GM21390 (cell line): ENCODE measurements around the gene BABAM2.
"Not testable (repeated sequence)": the region's sequence is repeated elsewhere in the genome, so short reads cannot be mapped to it uniquely, and the experiment has no call there.

Experiments
- ATAC-seq: cut with Tn5 transposase; IDR thresholded peaks from one replicate; pipeline ENCODE4 v1.9.1; 2021; ENCODE audit not compliant: unreplicated experiment

Gene BABAM2

DNA sequence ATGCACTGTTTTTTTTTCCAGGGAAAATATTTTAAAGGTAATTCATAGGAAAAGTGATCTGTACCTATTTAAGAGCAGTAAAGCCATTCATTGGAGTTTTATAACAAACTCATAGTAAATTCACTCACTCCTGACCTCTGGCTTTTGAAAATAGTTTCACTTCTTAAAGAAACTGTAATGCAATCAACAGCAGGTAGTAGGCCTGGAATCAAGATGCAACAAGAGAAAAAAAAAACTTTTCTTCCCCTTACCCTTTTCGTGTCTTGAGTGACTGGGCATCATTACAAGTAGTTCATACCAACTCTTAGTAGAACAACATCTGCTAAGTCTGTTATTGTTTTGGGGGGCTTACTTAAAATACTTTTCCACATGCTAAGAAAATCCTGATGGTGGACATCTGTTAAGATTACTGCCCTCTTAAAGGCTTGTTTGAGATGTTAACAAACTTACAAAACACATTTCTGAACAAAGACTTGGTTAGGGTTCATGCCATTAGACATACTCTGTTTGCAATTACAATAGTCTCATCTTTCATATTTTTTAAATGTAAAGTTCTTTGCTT, 338.0 kb downstream of the BABAM2 start:
- ATAC-seq: no peak

DNA sequence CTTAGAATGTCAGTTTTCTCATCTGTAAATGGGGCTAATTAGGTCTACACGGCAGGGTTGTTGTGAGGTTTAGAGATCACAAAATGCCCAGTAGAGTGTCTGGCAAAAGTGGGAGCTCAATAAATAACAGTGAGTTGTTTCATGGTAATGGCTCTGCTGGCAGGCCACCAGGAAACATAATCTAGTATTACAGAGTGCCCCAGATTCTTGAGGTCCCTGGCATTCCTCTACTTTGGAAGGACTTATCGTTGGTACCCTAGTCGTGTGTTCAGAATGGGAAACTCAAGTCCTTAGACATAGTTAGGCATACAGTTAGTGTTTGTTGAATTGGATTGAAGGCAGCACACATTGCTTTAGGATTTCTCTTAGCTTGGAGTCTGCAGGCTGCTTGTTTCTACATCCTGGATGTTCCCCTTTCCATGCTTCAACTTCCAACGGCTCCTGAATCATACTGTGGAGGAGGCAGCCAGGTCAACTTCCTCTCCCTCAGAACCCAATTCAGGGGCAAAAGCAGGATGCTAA, 340.6 kb downstream of the BABAM2 start:
- ATAC-seq: no peak

DNA sequence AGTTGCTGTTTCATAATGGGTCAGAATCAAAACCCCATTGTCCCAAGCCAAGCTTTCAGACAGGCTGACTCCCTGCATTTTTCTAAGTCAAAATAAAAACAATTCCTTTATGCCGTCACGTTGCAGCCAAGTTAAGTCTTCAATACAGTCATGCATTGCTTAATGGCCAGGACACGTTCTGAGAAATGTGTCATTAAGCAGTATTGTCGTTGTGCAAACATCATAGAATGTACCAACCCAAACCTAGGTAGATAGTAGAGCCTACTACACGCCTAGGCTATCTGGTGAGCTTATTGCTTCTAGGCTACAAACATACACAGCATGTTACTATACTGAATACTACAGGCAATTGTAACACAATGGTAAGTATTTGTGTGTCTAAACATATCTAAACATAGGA, 341.8 kb downstream of the BABAM2 start:
- no peak for ATAC-seq

DNA sequence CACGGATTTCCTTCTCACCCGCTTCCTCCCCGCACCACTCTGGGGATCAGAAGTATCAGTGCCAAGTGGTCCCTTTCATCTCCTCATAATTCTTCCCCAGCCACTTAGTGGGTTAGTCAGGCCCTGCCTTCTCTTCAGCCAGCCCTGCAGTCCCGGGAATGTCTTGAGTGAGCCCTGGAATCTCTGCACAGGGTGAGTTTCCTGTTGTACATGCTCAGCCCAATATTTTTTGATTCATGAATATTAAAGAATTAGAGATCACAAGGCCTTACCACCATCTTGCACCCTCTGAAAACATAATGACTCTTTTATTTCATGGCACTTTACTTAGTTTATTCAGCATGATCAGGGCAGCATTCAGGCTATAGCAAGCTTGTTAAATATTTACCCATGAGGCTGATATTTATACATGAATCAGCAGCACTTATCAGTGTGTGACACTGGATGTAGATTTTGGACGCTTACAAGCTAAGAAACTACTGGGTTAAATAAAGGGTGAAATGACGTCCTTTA, 342.7 kb downstream of the BABAM2 start:
- ATAC-seq: no peak

DNA sequence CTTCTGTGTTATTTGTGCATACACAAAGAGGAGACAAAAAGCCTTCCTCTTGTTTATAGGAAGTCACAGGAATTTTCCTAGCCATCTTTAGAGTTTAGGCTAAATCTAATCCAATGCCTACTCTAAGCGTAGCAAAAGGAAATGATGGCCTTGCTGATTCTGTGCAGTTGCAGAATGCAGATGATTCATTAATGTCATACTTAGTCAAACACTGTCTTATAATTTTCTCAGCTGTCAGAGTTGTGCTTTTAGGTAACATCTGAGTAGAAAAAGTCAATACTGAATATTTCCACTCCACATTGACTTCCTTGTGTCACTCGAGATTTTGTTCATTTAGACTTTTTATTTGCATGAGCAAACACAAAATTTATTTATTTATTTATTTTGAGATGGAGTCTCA, 344.3 kb downstream of the BABAM2 start:
- no peak for ATAC-seq

DNA sequence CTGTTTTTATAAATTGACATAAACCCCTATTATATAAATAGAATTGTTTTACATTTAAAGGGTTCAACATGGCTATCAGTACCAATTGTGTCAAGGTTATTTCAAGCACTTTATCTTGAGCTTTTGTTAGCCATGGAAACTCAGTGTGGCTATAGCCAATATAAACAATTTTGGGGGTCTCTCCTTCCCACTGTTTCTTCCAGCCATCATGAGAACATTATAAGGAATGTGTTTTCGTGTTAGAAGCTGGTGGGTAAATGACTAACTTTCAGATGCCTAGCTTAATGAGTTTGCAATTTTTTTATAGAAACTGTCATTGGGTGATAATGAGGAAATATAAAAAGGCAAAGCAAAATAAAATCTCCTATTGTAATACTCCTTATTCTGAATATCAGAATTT, 348.7 kb downstream of the BABAM2 start:
- no peak for ATAC-seq

DNA sequence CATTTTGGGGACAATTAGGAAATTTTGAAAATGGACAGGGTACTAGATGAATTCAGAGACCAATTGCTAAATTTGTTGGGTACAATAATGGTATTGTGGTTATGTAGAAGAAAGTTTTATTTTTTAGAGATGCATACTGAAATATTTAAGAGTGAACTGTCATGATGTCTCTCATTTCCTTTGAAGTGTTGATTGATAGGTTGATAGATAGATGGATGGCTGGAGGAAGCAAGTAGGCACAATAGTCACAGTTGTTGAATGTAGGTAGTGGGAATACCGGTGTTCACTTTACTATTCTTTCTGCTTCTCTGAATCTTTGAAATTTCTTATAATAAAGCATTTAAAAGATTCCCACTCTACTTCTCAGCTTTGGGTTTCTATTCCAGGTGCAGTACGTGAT, 350.4 kb downstream of the BABAM2 start:
- no peak for ATAC-seq

DNA sequence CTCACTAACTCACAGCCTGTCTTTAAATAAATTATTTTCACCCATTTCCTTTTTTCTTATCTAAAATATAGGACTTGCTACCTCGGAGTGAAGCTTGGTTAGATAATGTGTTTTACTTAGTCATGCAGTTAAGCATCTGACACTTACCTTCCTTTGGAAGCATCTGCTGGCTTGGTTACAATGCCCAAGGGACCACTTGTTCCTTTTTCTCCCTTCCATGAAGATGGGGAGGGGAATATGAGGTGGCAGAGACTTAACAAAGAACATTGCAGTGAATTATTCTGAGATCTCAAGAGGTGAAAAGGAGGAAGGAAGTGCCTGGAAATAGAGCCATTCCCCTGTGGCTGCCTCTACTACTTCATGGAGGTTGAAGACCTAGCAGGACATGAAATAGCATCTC, 356.8 kb downstream of the BABAM2 start:
- ATAC-seq: no peak

DNA sequence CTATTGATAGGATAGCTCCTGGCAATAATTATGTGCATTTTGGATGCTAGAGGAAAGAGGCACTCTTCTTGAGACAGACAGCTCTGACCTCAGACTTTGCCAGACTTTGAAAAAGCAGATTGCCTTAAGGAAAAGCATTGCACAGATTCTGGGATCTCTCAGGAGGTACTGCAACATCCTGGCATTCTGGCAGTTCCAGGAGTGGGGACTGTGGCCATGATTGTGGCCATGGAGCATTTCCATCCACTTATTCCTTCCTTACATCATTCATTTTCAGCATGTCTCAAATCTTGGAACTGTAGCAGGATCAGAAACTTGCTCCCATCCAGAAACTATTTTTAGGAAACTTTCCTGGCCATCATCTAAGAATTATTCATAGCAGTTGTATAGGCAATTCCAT, 357.2 kb downstream of the BABAM2 start:
- no peak for ATAC-seq

DNA sequence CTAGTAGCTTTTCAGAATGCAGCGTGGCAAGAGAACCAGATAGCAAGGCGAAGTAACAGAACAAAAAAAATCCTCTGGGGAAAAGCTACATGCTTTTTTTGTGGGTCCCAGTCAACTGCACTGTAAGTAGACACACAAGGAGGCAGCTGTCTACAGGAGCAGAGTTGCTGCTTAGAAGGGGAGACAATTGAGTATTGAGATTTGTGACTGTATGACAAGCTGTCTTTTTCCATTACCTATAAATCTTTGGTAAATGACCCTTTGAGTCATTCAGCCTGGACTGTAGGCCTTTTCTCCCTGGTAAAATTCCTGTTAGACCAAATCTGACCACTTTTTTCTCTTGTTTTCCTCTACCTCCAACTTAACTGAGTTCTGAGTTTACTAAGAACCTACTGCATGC, 358.0 kb downstream of the BABAM2 start:
- ATAC-seq: no peak

DNA sequence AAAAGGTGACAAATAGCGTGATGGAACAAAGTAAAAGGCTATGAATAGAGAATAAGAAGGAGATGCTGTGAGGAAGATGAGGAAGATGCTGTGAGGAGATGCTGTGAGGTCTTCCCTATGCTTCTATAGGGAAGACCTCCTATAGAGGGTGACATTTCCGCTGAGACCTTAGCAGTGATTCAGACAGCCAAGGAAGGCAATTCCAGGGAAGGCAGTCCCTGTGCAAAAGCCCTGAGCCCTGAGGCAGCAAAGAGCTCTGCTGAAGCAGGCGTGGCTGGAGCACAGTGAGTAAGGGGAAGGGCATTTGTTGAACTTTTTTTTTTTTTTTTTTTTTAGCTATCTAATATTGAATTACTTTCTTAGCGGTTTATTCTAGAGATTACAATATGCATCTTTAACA, 359.5 kb downstream of the BABAM2 start:
- ATAC-seq: no peak

DNA sequence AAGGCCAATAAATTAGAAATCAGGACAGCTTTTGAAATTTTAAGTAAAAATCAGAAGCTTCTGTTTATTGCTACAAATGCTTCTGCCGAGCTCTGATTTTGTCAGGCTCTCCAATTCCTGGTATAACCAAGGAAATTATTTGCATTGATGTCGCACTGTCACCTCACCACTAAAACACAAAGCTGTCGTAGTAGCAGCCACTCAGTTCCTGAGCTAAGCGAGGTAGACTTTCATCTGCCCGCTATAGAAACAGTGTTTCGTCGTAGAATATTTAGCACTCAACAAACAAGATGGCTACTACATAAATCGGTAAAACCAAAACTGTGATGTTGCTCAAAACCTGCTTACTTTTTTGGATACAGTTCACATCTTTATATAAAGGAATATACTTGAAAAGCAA, 360.8 kb downstream of the BABAM2 start:
- no peak for ATAC-seq

DNA sequence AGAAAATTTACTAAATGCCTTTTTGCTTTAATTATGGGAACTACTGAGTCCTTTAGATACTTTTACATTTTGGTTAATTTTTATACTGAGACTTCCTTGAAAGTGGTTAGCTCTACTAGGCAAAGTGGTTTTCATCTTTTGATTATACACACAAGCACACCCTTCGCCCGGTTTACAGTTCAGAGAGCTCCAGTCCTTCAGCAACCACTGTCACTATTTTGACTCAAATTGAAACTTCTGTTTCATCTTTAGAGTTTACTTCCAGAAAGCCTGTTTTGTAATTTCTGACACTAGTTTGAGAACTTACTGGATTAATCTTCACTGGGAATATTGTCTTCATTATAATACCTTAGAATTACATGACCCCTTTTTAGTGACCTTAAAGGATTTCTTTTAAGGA, 361.8 kb downstream of the BABAM2 start:
- ATAC-seq: peak; percentile 88

DNA sequence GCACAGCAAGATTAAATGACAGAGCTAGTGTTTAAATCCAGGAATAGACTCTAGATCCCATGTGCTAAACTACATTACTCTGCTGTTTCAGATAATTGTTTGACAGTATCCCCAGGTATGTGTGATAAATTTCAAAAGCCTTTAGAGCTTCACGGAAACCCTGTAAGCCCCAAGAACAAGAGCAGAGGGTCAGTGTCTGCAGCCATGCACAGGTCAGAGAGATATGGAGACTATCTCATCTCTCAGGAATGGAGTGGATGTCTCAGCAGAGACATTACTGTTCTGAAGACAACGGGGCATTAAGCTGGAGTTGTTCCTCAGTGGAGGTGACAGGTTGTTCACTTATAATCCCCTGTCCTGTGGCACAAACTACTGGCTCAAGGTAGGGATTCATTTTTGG, 363.0 kb downstream of the BABAM2 start:
- ATAC-seq: no peak

DNA sequence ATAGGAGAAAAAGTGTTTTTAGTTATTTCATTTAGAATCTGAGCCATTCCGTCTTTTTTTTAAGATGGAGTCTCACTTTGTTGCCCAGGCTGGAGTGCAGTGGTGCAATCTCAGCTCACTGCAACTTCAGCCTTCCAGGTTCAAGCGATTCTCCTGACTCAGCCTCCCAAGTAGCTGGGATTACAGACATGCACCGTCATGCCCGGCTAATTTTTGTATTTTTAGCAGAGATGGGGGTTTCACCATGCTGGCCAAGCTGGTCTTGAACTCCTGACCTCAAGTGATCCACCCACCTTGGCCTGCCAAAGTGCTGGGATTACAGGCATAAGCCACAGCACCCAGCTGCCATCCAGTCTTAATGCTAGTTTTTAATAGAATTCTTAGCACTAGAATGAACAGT, 364.7 kb downstream of the BABAM2 start:
- not testable (repeated sequence) for ATAC-seq

DNA sequence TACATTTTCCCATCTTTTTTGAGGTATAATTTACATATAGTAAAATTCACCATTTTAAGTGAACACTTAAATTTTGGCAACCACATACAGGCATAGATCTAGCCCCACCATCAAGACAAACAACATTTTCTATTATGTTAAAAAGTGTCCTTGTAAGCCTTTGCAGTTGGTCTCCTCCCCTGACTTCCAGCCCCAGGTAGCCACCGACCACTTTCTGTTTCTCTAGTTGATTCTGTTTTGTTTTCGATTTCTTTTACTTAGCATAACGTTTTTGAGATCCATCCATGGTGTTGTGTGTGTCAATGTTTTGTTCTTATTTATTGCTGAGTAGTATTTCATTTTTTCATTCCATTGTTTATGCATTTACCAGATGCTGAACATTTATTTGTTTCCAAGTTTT, 366.7 kb downstream of the BABAM2 start:
- no peak for ATAC-seq

DNA sequence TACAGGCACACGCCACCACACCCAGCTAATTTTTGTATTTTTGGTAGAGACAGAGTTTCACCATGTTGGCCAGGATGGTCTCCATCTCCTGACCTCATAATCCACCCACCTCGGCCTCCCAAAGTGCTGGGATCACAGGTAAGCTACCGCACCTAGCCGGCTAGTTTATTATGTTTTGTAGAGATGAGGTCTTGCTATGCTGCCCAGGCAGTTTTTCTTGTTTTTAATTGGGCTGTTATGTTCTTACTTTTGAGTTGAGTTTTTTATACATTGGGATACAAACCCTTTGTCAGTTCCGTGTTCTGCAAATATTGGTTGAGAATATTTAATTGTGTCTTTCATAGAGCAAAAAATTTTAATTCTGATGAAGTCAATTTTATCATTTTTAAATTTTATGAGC, 368.7 kb downstream of the BABAM2 start:
- not testable (repeated sequence) for ATAC-seq

DNA sequence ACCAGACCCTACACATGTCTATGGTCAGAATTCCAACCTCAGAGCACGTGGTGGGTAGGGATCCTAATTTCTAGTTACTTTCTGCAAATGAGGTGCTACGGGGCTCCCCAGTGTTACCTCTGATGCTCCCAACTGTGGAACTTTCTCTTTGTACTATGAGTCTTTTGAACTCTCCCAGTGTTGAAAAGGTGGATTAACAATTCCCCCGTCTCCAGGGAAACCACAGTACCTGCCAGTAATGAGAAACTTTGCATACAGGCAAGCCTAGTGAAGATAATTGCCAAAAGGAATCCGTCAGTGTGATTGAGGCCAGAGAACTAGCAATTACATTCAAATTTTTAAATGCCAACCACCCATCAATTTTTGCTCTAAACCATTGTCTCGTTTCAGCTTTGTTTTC, 373.2 kb downstream of the BABAM2 start:
- no peak for ATAC-seq

DNA sequence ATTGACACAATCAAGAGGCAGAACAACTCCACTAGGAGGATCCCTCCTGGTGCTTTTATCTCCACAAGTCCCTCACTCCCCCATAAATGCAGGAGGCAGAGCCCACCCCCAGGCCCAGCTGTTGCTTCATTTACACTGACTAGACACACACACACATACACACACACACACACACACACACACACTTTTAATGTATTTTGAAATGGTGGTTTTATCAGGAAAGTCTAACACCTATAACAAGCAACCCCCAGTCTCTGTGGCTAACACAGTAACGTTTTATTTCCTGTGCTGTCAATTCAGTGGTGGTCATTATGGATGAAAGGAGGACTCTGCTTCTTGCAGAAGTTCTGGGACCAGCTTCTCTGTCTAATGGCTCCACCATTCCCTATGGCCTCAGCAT, 376.8 kb downstream of the BABAM2 start:
- no peak for ATAC-seq

DNA sequence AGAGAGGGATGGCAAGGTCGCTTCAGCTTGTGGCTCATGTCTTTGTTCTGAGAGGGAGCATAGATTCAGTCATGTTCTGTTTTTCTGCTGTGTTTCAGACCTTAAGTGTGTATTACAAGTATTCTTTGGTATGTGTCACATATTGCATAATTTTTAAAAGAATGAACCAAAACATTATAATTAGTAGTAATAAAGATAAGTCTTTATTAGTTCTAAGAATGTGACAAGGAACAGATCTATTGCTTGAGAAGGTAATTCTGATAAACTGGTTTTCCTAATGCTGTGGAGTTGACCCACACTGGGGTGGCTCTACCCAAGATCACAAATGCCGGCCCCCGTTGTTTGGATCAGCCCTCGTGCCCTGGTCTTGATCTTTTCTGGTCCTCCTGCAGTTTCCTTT, 377.9 kb downstream of the BABAM2 start:
- no peak for ATAC-seq

DNA sequence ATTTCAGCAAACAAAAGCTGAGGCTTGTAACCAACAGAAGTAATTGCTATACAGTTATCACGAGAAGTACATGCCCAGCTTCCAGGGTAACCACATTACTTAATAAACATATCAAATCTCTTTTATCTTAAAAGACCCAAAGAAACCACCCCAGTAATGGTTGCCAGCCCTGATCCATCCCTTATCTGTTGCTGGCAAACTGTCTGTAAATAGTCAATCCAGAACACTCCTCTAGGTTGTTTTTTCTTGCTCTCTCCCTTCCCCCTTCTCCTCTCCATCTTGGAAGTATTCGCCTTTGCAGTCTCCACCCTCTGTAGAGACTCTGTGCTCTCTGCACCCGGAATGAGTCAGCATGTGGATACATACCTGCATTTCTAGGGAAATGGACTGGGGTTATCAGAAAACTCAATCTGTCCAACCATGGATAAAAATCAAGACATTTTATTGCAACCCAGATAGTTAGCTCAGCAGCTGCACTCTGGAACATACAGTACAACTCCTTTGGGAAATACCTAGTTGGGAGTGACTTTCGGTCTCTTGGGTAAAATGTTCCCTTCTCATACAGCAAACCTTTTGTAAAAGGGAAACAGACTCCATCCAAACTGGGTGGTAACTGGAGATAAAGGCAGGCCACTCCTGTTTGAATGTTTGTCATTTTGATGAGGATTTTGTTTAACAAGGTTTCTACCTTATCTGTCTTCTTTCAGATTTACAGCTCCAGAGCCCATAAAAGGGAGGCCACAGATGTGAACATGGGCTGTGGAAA, 378.7 kb downstream of the BABAM2 start:
- no peak for ATAC-seq

DNA sequence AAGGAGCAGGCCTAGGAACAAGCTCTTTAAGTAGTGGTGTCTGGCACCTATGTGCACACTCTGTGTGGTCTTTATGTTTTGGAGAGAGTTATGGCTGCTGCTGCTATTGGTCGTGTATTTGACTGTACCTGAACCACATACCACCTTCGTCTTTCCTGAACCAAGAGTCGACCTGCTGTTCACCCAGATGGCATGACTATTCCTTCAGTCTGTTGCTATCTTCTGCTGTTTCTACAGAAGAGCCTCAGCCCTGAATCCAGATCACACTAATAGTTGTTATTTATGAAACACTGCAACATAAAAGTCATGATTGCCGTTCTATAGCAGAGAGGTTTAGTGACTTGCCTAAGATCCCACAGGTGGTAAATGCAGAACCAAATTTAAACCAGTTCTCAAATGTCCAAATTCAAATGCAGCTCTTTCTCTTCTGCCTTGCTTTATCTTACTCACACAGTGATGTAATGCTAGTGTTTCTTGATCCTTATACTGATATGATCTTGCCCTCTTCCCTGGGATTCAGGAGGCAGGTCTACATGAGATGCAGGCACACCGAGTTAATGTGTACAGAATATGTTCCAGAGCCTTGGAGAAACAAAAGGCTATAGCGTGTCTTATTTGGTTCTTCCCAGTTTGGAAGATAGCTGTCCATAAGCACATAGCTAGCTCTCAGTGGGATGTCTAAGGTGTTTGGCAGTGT, 380.1 kb downstream of the BABAM2 start:
- ATAC-seq: no peak
